ENCODE results near the gene TFB2M. TPM values are rescaled to one million over a fixed set of nuclear protein-coding genes. Genes with fewer than 3 reads are reported as not detected.

Gene TFB2M
- total RNA-seq, 2 experiments from 2014 or later: 8.0 to 9.0 TPM

DNA sequence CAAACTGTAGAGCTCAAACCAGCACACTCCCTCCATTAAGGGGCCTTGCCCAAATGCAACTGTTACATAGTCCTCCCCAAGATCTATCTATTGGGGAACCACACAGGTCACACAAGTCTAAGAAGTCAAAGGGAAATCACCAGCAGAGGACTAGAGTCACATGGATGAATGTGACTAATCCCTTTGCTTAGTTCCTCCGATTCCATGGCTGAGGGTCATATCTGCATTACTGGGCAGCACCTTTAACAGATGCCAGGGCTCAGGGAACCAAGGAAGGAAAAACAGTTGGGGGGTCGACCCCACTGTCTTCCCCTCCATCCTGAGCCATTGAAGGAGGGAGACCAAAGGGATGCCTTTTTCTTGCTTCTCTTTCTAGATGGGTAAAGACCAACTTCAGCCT lies 35.6 kb downstream of the TFB2M start:
- Mint-ChIP-seq H3K4me1 (ENCODE audit: low read depth) (no peaks in the 10 kb centered on the region), H3K36me3 (ENCODE audit: low read depth) (peaks cover 4% of the 10 kb centered on the region), H3K9me3 (peaks cover 6% of the 10 kb centered on the region), H3K27me3 (no peaks in the 10 kb centered on the region), H3K27ac (no peak overlapping the region), H3K4me3 (no peak overlapping the region)
- DNase-seq (no peak), ATAC-seq (ENCODE audit: poor library complexity) (no peak)
- Histone ChIP-seq H3K9me3 (ENCODE audit: control insufficient read depth in 1 of 2, insufficient read depth in 1 of 2, low read length in 2 of 2) (peaks cover 10 to 21% of the 10 kb centered on the region in 2 experiments), H3K36me3 (ENCODE audit: insufficient read depth, low read length) (no peaks in the 10 kb centered on the region), H3K4me1 (ENCODE audit: insufficient read depth, low read length) (peaks cover 9% of the 10 kb centered on the region), H3K4me3 (ENCODE audit: low read length) (no peak overlapping the region), H3K27me3 (ENCODE audit: control insufficient read depth in 1 of 2, insufficient read depth in 2 of 2, low read length in 2 of 2) (no peaks in the 10 kb centered on the region), H3K27ac (ENCODE audit: low read depth in 1 of 2, low read length in 2 of 2) (no peak overlapping the region)
- intact Hi-C loops (cut with DNase I, micrococcal nuclease): no loop called here
- CTCF ChIA-PET: no interaction called here
- TF ChIP-seq, protein P1, sequence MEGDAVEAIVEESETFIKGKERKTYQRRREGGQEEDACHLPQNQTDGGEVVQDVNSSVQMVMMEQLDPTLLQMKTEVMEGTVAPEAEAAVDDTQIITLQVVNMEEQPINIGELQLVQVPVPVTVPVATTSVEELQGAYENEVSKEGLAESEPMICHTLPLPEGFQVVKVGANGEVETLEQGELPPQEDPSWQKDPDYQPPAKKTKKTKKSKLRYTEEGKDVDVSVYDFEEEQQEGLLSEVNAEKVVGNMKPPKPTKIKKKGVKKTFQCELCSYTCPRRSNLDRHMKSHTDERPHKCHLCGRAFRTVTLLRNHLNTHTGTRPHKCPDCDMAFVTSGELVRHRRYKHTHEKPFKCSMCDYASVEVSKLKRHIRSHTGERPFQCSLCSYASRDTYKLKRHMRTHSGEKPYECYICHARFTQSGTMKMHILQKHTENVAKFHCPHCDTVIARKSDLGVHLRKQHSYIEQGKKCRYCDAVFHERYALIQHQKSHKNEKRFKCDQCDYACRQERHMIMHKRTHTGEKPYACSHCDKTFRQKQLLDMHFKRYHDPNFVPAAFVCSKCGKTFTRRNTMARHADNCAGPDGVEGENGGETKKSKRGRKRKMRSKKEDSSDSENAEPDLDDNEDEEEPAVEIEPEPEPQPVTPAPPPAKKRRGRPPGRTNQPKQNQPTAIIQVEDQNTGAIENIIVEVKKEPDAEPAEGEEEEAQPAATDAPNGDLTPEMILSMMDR (IDR thresholded peaks at IDR 0.05): no peak
- POLR2A ChIA-PET: no interaction called here

DNA sequence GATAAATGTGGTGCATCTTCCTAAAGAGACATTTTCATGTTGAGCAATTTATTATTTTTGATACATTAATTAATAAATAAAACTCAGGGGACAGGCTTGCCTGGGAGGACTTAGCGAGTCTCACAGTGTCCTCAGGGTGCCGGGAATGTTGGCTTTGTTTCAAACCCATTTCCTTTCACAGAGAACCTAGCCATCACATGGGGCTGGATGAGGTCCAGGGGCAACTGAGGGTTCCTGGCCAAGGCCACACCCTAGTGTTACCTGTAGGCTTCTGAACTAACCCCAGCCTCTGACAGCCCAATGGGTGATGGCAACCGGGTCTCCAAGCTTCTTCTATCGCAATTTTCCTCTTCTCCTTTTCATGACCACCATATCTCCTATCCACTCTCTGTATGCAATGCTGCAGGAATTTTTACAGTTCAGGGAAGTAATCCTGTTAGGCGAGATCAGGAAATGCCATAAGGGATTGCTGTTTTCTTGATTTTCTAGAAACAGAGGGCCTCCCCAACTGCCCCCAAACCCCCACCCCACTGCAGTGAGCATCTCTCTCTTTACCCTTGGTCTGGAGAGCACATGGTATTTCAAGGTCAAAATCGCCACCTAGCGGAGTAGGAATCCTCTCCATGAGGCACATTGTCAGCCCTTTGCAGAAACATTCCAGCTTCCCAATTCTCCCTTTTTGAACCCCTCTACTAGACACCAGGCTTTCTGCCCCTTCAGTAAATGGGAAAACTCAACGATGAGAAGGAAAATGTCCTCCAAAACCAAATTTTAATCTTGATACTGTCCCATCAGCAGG lies 36.9 kb downstream of the TFB2M start:
- H3K36me3 ChIP-seq (ENCODE audit: insufficient read depth, low read length): no peaks in the 10 kb centered on the region
- H3K27ac ChIP-seq (ENCODE audit: low read depth in 1 of 2, low read length in 2 of 2): no peak overlapping the region
- POLR2A ChIA-PET: no interaction called here
- H3K4me1 ChIP-seq (ENCODE audit: insufficient read depth, low read length): peaks cover 9% of the 10 kb centered on the region
- Mint-ChIP-seq H3K27me3 (no peaks in the 10 kb centered on the region), H3K36me3 (ENCODE audit: low read depth) (peaks cover 4% of the 10 kb centered on the region), H3K4me1 (ENCODE audit: low read depth) (no peaks in the 10 kb centered on the region), H3K4me3 (no peak overlapping the region), H3K27ac (no peak overlapping the region), H3K9me3 (peaks cover 6% of the 10 kb centered on the region)
- CTCF ChIA-PET: no interaction called here
- intact Hi-C loops (cut with DNase I, micrococcal nuclease): no loop called here
- no peak for ATAC-seq (ENCODE audit: poor library complexity)
- TF ChIP-seq, protein P1 (IDR thresholded peaks at IDR 0.05): no peak
- H3K4me3 ChIP-seq (ENCODE audit: low read length): no peak overlapping the region
- no peak for DNase-seq
- H3K27me3 ChIP-seq (ENCODE audit: control insufficient read depth in 1 of 2, insufficient read depth in 2 of 2, low read length in 2 of 2): no peaks in the 10 kb centered on the region
- H3K9me3 ChIP-seq (ENCODE audit: control insufficient read depth in 1 of 2, insufficient read depth in 1 of 2, low read length in 2 of 2): peaks cover 10 to 21% of the 10 kb centered on the region in 2 experiments

DNA sequence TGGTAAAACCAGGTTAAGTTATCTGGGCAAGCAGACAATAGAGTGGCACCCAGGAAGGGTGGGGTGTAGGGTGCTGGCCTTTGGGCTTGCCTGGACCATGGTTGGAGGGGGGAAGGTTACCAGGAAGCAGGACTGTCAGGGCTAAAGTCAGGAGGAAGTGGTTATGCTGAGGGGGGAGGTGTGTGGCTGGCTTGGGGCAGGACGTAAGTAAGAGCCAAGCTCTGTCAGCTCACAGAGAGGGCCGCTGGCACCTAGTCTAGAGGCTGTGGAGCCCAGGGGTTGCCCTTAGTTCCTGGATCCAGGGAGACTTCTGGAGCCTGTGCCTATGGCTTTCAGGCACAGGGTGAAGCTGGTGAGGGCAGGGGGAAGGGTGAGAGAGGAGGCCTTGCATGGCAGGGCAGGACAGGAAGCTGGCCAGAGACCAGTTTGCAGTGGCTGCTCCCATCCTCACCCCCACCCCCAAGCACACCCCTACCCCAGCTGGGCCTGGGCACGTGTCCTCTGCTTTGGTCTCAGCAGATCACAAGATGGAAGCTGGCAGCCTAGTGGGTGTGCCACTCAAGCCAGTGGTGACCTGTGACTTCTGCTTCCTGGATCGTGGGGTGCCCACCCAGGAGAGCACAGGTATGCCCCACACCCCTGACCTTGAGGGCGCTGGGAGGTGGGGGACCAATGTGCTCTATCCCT lies 38.5 kb downstream of the TFB2M start:
- ATAC-seq (ENCODE audit: poor library complexity) (no peak), DNase-seq (no peak)
- H3K27me3 ChIP-seq (ENCODE audit: control insufficient read depth in 1 of 2, insufficient read depth in 2 of 2, low read length in 2 of 2): no peaks in the 10 kb centered on the region
- H3K4me3 ChIP-seq (ENCODE audit: low read length): no peak overlapping the region
- H3K27ac ChIP-seq (ENCODE audit: low read depth in 1 of 2, low read length in 2 of 2): no peak overlapping the region
- TF ChIP-seq, protein P1 (IDR thresholded peaks at IDR 0.05): no peak
- no peaks in the 10 kb centered on the region for H3K36me3 ChIP-seq (ENCODE audit: insufficient read depth, low read length)
- ChIA-PET POLR2A (no interaction called here), CTCF (no interaction called here)
- H3K27me3 Mint-ChIP-seq: no peaks in the 10 kb centered on the region
- no peak overlapping the region for H3K4me3 Mint-ChIP-seq
- peaks cover 6% of the 10 kb centered on the region for H3K9me3 Mint-ChIP-seq
- intact Hi-C loops (cut with DNase I, micrococcal nuclease): no loop called here
- peaks cover 9% of the 10 kb centered on the region for H3K4me1 ChIP-seq (ENCODE audit: insufficient read depth, low read length)
- H3K27ac Mint-ChIP-seq: no peak overlapping the region
- H3K9me3 ChIP-seq (ENCODE audit: control insufficient read depth in 1 of 2, insufficient read depth in 1 of 2, low read length in 2 of 2): peaks cover 10 to 21% of the 10 kb centered on the region in 2 experiments
- peaks cover 4% of the 10 kb centered on the region for H3K36me3 Mint-ChIP-seq (ENCODE audit: low read depth)
- no peaks in the 10 kb centered on the region for H3K4me1 Mint-ChIP-seq (ENCODE audit: low read depth)
